Measurements from ENCODE around the gene PAOX. TPM values are rescaled to one million over a fixed set of nuclear protein-coding genes. Genes with fewer than 3 reads are reported as not detected.
"Not testable (repeated sequence)": the region's sequence is repeated elsewhere in the genome, so short reads cannot be mapped to it uniquely, and the experiment has no call there.

PAOX gene
- total RNA-seq, 3 donors from 2014 or later = 7.5 to 9.3 (median 8.3) TPM

DNA sequence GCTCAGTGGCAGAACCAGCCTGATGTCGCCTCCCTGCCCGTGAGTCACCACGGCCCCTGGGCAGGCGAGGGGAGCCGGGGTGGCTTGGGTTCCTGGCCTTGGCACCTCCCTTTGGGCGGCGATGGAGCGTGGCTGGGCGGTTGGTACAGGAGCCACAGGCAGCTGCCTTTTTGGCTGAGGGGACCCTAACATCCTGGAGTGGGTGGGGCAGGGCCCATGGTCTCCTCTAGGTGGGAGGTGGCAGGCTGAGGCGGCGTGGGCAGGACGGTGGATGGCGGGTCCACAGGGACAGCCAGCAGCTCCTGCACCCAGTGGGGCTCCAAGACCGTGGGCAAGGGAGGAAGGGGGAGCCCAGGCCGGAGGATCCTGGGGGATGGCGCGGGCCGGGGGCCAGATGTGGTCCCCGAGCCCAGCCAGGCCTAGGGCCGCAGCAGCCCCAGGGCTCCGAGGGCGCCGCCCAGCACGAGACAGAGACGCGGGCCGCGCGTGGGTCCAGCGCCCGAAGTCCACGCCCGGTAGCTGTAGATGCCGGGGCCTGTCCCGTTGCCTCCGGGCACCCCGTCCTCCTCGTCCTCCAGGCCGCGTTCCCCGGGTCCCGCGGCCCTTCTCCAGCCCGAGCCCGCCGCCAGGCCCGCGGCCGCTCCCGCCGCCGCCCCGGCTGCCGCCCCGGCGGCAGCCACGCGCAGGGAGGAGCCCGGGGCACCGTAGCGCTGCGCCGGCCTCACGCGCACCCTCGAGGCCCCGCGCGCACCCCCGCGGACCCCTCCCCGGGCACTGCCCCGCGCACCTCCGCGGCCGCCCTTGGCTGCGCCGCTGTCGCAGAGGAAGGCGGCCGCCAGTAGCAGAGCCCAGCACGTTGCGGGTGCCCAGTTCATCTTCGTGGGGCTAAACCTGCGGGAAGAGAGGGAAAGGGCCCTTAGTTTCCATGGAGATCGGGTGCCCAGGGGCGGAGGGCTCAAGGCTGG, 44.0 kb downstream of the PAOX start:
- H3K4me1 ChIP-seq (ENCODE audit: low read depth) = no peaks in the 10 kb centered on the region
- ATAC-seq = peak; percentile 27
- DNase-seq = peak in 1 of 3 donors; percentile 25
- no peak overlapping the region for H3K4me3 ChIP-seq
- TF ChIP-seq, protein P1, sequence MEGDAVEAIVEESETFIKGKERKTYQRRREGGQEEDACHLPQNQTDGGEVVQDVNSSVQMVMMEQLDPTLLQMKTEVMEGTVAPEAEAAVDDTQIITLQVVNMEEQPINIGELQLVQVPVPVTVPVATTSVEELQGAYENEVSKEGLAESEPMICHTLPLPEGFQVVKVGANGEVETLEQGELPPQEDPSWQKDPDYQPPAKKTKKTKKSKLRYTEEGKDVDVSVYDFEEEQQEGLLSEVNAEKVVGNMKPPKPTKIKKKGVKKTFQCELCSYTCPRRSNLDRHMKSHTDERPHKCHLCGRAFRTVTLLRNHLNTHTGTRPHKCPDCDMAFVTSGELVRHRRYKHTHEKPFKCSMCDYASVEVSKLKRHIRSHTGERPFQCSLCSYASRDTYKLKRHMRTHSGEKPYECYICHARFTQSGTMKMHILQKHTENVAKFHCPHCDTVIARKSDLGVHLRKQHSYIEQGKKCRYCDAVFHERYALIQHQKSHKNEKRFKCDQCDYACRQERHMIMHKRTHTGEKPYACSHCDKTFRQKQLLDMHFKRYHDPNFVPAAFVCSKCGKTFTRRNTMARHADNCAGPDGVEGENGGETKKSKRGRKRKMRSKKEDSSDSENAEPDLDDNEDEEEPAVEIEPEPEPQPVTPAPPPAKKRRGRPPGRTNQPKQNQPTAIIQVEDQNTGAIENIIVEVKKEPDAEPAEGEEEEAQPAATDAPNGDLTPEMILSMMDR (IDR thresholded peaks at IDR 0.05) = no peak
- no peaks in the 10 kb centered on the region for H3K9me3 ChIP-seq
- no peaks in the 10 kb centered on the region for H3K36me3 ChIP-seq (ENCODE audit: low read depth)
- intact Hi-C loops (cut with DNase I, micrococcal nuclease) = loop anchor here in 1 of 2 donors (10.0 kb wide), 1 partner anchor 152 kb away; no protein-coding TSS in a partner anchor

DNA sequence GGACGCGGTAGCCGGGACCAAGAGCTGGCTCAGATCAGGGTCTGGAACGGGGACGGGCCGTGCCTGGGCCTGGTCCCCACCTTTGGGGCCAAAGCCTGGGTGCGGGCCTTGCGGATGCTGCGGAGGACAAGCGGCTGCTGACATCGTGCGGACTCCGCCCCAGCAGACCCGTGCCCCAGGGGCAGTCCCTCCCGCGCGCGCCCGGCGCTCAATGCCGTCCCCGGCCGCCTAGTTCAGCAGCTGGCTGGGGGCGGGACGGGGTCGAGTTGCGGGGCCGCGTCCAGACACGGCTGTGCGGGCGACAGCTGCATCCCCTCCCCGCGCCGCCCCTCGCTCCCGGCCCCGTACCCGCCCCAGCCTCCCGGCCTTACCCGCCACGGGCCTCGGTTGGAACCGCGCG, 45.0 kb downstream of the PAOX start:
- H3K4me1 ChIP-seq (ENCODE audit: low read depth); H3K9me3 ChIP-seq; H3K36me3 ChIP-seq (ENCODE audit: low read depth); H3K4me3 ChIP-seq; DNase-seq: not testable (repeated sequence)
- intact Hi-C loops (cut with DNase I, micrococcal nuclease) = loop anchor here in 1 of 2 donors (10.0 kb wide), 1 partner anchor 151 kb away; no protein-coding TSS in a partner anchor
- ATAC-seq = peak; percentile 21

DNA sequence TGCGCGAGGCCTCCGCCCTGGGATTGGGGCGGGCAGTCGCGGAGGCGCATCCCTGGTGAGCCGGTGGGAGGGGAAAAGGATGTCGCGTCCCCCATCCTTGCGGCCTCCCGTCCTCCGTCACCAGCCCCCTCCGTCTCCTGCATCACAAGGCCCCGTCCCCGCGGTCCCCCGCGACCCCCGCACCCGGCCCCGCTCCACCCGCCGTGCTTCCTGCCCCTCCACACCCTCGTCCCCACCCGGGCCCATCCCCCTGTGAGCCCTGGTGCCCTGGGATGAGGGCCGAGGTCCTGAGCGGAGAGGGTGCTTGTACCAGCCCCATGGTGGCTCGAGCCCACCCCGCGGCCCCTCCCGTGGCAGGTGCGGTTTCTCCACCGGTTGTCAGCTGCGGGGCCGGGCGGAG, 45.5 kb downstream of the PAOX start, which contains the start of gene SPRN:
SPRN (minus strand) TSS at position 25 of the 400 bp plus-strand sequence. CDS start 944 bp downstream, outside the sequence.
- not testable (repeated sequence) for H3K4me3 ChIP-seq; H3K4me1 ChIP-seq (ENCODE audit: low read depth); H3K9me3 ChIP-seq; H3K36me3 ChIP-seq (ENCODE audit: low read depth); DNase-seq
- intact Hi-C loops (cut with DNase I, micrococcal nuclease) = loop anchor here in 1 of 2 donors (10.0 kb wide), 1 partner anchor 150 kb away; no protein-coding TSS in a partner anchor
- peak; percentile 10 for ATAC-seq

DNA sequence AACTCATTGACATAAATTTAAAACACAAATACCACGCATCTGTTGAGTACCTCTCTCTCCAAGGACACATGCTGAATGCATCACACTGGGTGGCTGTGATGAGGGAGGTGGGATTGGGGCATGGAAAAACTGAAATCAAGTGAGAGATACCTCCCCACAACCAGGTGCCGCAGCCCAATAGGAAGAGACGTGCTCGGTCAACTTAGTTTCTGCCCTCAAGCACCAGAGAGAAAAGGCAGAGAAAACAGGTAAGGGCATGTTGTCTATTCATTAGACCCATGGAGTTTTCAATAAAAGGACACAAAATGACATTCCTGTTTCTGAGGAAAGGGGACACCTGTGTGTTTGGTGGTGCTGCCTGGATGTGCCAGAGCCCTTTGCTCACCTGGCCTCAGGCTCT, 50.5 kb downstream of the PAOX start:
- DNase-seq; H3K4me3 ChIP-seq; H3K9me3 ChIP-seq; H3K36me3 ChIP-seq (ENCODE audit: low read depth); H3K4me1 ChIP-seq (ENCODE audit: low read depth); ATAC-seq: not testable (repeated sequence)
- intact Hi-C loops (cut with DNase I, micrococcal nuclease) = loop anchor here in 1 of 2 donors (10.0 kb wide), 1 partner anchor 145 kb away; no protein-coding TSS in a partner anchor

DNA sequence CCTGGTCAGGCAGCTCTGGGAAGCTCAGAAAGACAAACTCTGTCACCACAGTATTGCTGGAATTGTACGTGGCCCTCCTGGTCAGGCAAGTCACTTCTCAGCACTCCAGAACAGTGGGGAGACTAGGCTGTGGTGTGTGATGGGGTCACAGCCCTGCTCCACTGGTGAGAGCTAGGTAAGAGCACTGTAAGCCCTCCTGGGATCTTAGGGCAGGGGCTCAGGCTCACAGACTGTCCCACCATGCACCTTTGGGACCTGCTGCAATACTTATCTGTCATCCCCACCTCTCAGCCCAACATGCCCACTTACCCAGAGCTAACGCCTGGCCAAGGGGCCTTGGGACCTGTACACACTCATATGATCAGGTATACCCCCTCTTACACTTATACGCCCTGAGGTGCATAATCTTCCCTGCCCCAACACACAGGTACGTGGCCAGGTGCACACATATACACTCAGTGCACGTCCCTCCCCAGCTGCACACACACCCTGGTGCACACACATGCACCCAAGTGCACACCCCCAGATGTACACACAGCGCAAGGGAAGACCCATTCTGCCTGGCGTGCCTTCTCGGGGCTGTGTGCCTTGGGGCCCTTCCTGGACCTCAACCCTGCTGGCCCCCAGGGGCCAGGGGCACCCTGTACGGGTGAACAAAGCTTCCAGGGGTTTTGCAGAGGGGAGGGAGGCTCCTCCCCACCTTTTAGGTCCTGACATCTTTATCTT, 53.0 kb downstream of the PAOX start:
- DNase-seq; H3K36me3 ChIP-seq (ENCODE audit: low read depth); H3K4me1 ChIP-seq (ENCODE audit: low read depth); H3K9me3 ChIP-seq; intact Hi-C loops (cut with DNase I, micrococcal nuclease); H3K4me3 ChIP-seq: not testable (repeated sequence)
- peak; percentile 36 for ATAC-seq

DNA sequence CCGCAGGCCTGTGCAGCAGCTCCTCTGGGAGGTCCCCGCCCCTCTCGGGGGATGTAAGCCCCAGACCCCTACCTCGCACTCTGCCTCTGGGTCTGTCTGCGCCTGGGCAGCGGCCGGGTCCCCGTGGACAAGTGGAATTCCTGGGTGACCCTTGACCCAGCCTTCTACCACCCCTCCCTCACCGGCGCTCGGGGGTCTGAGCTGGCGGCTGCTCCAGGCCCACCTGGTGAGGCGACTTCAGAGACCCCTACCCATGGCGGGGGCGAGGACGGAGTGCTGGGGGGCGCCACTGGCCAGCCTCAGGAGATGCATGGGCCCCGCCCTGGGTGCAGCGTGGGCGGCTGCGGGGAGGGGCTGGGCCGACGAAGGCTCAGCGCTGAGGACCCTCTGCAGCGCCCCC, 53.7 kb downstream of the PAOX start:
- peak; percentile 8 for ATAC-seq
- intact Hi-C loops (cut with DNase I, micrococcal nuclease); H3K9me3 ChIP-seq; H3K4me1 ChIP-seq (ENCODE audit: low read depth); H3K4me3 ChIP-seq; DNase-seq; H3K36me3 ChIP-seq (ENCODE audit: low read depth): not testable (repeated sequence)

DNA sequence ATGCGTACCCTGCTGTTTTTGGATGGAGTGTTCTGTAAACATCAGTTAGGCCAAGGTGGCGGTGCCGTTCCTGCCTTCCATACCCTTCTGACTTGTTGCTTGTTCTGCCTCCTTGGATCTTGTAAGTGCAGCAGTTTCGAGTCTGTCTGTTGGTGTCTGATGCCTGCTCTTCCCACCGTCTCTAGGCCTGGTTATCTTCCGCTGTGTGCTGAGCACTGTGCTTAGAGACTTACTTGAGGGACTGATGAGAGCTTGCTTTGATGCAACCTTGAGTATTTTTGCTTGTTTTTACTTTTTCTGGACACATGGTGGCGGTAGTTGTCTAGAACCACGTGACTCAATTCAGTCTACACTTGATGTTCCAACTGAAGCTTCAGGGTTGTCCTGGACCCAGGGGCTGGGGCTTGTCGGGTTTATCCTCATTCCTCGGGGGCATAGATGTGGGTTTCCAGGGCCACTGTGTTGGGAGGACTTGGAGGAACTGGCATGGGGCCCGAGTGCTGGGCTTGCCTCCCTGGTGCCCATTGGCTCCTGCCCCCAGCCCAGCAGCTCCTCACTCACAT, 59.7 kb downstream of the PAOX start:
- TF ChIP-seq, protein P1 (IDR thresholded peaks at IDR 0.05) = no peak
- H3K36me3 ChIP-seq (ENCODE audit: low read depth) = no peaks in the 10 kb centered on the region
- DNase-seq (peak in 1 of 3 donors; percentile 19), ATAC-seq (peak; percentile 53)
- no peaks in the 10 kb centered on the region for H3K9me3 ChIP-seq
- no peak overlapping the region for H3K4me3 ChIP-seq
- no peaks in the 10 kb centered on the region for H3K4me1 ChIP-seq (ENCODE audit: low read depth)
- intact Hi-C loops (cut with DNase I, micrococcal nuclease) = no loop called here
